A549 (cell line): ENCODE measurements around the gene EPHA1.

ENCODE experiments used
- CHD2 ChIP-seq: fragments of 150-350 bp; IDR thresholded peaks from 2 replicates; pipeline ENCODE4 v1.6.1; 2014; ENCODE audit warnings: low read length; ENCODE audit not compliant: partially characterized antibody
- CHD4 ChIP-seq: fragments of 200-600 bp; sonication (generic); IDR thresholded peaks from 2 replicates; pipeline ENCODE4 v1.6.1; 2016; ENCODE audit warnings: antibody characterized with exemption, mild to moderate bottlenecking, borderline replicate concordance
- CTCF ChIP-seq: fragments of >200 bp; sonication (Bioruptor Twin); formaldehyde crosslinking; IDR thresholded peaks from 3 replicates; pipeline ENCODE4 v1.5.1; 2016
- EHF ChIP-seq: fragments of 250-450 bp; sonication (Bioruptor Pico); IDR thresholded peaks from 2 replicates; pipeline ENCODE4 v1.5.0; 2020; ENCODE audit warnings: mild to moderate bottlenecking
- MAX ChIP-seq: IDR thresholded peaks from 2 replicates; pipeline ENCODE4 v1.6.1; 2012
- PHF8 ChIP-seq: fragments of 200-600 bp; sonication (generic); IDR thresholded peaks from 2 replicates; pipeline ENCODE4 v1.6.1; 2016; ENCODE audit warnings: low read depth, mild to moderate bottlenecking, antibody characterized with exemption, moderate library complexity, borderline replicate concordance
- POLR2A ChIP-seq: IDR thresholded peaks from 2 replicates; pipeline ENCODE4 v1.6.1; 2012; ENCODE audit warnings: mild to moderate bottlenecking, low read length
- RAD21 ChIP-seq, 2 experiments: fragments of >200 bp in 1 of 2; sonication (Bioruptor Twin) in 1 of 2; formaldehyde crosslinking in 1 of 2; IDR thresholded peaks in 1 of 2; conservative IDR thresholded peaks in 1 of 2; 2 replicates in 1 of 2; 3 replicates in 1 of 2; pipeline ENCODE4 v1.6.1; 2012 to 2018; ENCODE audit warnings: inconsistent platforms in 1 of 2
- REST ChIP-seq: fragments of 200-600 bp; sonication (generic); IDR thresholded peaks from 2 replicates; pipeline ENCODE4 v1.6.1; 2016; ENCODE audit warnings: antibody characterized with exemption, mild to moderate bottlenecking, moderate library complexity
- RFX5 ChIP-seq: fragments of 450-650 bp; IDR thresholded peaks from 2 replicates; pipeline ENCODE4 v1.7.1; 2014; ENCODE audit warnings: antibody characterized with exemption, mild to moderate bottlenecking, moderate library complexity
- SMC3 ChIP-seq: fragments of >200 bp; sonication (Bioruptor Twin); formaldehyde crosslinking; IDR thresholded peaks from 3 replicates; pipeline ENCODE4 v1.6.1; 2018; ENCODE audit warnings: inconsistent platforms

GRCh38 chr7:143451746-143452145 lies 43.1 kb upstream of the EPHA1 start:
- TF ChIP-seq EHF (CRISPR knock-in tag) (no peak), POLR2A (no peak), REST (no peak), CTCF (no peak), CHD2 (no peak), SMC3 (no peak), MAX (no peak), RAD21 (conservative IDR thresholded peaks at IDR 0.05 in 1 of 2, IDR thresholded peaks at IDR 0.05 in 1 of 2) (no peak), PHF8 (no peak), CHD4 (no peak), RFX5 (no peak)
